Stimulated activated CD8-positive, alpha-beta memory T cell treated with anti-CD3 and anti-CD28 coated beads, Interleukin-4, amount 100 ng/mL, for 4 hours (primary cell): ENCODE data around the gene APOM.
A peak's percentile ranks its signal among the peaks of the same experiment; 100 is the strongest.

Experiments
- DNase-seq, 2 donors: peaks; one replicate each; pipeline ENCODE4 v3.0.0-alpha.2; 2020; ENCODE audit warnings: low read depth in 2 of 2, low spot score in 1 of 2

Gene APOM

DNA sequence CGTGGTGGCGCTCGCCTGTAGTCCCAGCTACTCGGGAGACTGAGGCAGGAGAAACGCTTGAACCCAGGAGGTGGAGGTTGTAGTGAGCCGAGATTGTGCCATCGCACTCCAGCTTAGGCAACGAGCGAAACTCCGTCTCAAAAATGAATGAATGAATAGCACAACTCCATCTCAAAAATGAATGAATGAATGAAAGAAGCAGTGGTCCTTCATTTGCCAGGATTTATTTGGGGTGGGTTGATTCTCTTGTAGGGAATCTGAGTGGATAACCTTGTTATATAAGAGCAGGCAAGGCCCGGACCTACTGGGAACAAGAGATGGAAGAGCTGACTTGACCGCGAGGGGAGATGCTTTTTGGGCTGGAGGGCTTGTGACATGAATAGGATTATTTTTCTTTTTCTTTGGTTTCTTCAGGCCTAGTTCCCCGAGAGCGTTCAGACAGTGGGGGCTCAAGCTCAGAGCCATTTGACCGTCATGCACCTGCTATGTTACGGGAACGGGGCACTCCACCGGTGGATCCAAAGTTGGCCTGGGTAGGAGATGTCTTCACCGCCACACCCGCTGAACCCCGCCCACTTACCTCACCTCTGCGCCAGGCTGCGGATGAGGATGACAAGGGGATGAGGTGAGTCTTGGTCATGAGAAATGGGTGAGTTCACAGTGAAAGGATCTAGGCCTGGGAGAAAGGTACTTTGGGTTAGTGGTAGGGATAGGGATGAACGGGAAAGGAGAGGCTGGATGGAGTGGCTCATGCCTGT is 25.3 kb upstream of the APOM start:
- no peak for DNase-seq

DNA sequence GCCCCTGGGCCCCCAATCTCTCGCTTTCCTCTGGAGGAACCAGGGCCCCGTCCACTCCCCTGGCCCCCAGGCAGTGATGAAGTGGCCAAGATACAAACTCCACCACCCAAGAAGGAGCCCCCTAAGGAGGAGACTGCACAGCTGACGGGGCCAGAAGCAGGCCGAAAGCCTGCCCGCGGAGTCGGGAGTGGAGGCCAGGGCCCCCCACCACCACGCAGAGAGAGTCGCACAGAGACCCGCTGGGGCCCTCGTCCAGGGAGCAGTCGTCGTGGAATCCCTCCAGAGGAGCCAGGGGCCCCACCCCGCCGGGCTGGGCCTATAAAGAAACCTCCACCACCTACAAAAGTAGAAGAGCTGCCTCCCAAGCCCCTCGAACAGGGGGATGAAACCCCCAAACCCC is 24.5 kb upstream of the APOM start:
- no peak for DNase-seq

- no peak for DNase-seq
Measured at GRCh38 chr6:31631681-31632278, 23.9 kb upstream of the APOM start.

DNA sequence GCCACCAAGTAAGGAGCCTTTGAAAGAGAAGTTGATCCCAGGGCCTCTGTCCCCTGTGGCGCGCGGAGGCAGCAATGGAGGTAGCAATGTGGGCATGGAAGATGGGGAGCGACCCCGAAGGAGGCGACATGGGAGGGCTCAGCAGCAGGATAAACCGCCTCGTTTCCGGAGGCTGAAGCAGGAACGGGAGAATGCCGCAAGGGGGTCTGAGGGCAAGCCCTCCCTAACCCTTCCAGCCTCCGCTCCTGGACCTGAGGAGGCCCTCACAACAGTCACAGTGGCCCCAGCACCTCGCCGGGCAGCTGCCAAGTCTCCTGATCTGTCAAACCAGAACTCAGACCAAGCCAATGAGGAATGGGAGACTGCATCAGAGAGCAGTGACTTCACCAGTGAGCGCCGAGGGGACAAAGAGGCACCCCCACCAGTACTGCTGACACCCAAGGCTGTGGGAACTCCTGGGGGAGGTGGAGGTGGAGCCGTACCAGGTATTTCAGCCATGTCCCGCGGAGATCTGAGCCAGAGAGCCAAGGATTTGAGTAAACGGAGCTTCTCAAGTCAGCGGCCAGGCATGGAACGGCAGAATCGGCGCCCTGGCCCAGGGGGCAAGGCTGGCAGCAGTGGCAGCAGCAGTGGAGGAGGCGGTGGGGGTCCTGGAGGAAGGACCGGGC is 23.3 kb upstream of the APOM start:
- DNase-seq: no peak

DNA sequence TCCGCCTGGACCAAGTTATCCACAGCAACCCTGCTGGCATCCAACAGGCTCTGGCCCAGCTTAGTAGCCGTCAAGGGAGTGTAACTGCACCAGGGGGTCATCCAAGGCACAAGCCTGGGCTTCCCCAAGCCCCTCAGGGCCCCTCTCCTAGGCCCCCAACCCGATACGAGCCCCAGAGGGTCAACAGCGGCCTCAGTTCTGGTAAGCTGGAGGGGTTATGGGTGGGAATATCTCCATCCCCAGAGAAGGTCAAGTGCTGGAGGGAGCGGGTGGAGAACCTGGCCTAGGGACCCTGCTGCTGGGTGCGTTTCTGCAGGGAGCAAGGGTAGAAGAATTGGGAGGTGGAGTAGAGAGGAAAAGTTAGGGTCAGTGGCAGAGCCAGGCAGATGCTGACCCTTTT is 22.2 kb upstream of the APOM start:
- DNase-seq: no peak

DNA sequence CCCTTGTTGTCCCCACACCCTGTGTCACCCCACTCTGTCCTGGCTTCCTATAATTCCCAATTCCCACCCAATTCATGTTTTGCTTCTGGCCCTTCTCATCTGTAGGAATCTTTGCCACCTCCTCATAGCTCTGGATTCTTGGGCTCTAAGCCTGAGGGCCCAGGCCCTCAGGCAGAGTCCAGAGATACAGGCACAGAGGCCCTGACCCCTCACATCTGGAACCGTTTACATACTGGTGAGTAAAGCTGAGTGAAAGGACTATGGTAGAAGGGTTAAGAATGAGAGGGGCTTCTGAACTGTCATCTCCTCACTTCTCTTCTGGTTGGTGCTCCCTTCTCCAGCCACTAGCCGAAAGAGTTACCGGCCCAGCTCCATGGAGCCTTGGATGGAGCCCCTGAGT is 21.6 kb upstream of the APOM start:
- DNase-seq: no peak

DNA sequence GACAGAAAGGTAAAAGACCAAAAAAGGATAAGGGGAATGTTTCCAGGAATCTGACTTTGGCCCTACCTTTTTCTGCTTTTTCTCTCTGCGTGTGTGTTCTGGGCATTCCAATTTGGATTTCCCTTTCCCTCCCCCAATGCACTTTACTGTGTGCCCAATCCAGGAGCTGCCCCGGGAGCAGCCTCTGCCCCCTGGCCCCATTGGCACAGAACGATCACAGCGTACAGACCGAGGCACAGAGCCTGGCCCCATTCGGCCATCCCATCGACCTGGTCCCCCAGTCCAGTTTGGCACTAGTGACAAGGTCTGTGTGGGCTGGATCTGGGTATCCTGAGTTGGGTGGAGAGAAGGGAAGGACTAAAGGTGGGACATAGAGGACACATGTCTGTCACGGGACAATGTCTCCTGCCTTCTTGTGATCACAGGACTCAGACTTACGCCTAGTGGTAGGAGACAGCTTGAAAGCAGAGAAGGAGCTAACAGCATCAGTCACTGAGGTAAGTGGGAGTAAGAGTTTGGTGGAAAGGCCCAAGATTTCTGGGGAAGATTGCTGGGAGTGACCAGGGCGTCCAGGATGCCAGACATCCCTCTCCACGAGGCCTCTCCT is 20.6 kb upstream of the APOM start:
- DNase-seq: no peak

DNA sequence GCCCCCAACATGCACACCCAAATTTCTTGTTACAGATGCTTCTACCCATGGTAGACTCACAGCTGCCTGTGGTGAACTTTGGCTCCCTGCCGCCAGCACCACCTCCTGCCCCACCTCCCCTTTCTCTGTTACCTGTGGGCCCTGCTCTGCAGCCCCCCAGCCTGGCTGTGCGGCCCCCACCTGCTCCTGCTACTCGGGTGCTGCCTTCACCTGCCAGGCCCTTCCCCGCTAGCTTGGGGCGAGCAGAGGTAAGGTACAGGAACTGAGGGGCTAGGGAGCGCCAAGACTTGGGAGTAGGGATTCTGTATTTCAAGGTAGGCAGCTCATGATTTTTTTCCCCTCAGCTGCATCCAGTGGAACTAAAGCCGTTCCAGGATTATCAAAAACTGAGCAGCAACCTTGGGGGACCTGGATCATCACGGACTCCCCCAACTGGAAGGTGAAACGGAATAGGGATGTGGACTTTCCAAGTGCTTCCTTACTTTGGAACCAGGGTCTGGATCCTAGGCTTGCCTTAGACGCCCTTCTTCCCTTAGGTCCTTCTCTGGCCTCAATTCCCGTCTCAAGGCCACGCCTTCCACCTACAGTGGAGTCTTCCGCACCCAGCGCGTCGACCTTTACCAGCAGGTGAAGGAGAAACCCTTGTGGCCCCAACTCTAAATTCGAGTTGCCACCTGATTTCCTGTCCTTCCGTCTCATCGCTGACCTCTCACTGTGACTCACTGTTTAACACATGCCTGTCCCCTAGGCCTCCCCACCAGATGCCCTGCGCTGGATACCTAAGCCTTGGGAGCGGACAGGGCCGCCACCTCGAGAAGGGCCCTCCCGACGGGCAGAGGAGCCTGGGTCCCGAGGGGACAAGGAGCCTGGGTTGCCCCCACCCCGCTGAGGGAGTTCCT is 18.7 kb upstream of the APOM start:
- no peak for DNase-seq

DNA sequence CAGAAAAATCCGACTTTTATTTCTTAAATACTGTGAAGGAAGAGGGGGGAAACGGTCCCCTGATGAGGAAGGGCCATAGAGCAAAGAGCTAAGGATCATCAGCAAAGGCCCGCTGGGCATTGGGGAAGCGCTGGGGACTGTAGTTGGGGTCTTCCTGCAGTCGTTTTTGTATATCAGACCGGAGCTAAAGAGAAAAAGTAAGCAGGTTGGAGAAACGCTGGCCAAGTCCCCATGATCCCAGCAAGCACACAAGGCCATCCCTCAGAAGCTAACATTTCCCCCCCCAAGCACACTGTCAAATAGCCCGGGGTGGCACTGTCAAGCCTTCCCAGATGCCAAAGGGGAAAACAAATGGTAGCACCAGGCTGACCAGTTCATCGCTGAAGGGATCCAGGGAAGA is 16.7 kb upstream of the APOM start:
- no peak for DNase-seq

GRCh38 chr6:31639449-31639861 is 16.2 kb upstream of the APOM start:
- no peak for DNase-seq

DNA sequence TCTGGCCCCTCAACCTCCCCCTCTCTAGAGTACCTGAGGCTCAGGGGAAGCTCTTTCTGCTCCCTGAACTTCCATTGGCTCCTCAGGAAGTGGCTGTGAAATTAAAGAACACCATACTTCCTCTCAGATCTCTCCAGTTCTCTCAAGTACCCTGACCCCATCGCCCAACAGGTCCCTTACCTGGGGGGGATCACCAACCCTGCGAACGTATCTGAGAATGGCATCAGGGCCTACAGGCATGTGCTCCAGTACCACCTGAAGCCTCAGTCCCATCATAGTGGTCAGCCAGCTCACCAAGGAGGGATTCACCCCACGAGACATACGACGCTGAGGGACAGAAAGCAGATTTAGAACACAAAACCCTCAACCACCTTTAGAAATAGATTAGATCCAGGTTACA is 15.1 kb upstream of the APOM start:
- DNase-seq: no peak

GRCh38 chr6:31641370-31641769 is 14.3 kb upstream of the APOM start:
- no peak for DNase-seq

DNA sequence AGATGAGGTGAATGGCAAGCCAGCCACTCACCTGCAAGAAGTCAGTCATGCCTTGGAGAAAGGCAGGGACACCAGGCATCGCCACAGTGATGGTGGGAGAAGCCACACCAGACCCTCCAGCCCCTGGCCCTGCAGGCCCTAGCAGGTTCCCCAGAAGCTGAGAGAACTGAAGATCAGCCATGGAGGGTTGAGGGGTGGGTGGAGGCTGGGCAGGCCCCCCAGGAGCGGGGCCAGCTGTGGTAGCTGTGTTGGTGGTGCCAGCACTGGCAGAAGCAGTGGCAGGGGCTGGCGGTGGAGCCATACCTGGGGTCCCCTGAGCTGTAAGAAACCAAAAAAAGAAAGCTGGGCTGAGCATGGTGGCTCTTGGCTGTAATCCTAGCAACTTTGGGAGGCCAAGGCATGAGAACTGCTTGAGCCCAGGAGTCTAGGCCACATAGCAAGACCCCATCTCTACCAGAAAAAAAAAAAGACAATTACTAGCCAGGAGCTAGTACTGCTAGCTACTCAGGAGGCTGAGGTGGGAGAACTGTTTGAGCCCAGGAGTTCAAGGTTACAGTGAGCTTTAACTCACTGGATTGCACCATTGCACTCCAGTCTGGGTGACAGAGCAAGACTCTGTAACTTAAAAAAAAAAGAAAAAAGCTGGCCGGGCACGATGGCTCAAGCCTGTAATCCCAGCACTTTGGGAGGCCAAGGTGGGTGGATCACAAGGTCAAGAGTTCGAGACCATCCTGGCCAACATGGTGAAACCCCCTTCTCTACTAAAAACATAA is 12.7 kb upstream of the APOM start:
- no peak for DNase-seq

- DNase-seq: no peak
Measured at GRCh38 chr6:31643818-31644454, 11.8 kb upstream of the APOM start.

- DNase-seq: no peak
Measured at GRCh38 chr6:31645325-31645724, 10.4 kb upstream of the APOM start.

- DNase-seq: no peak
Measured at GRCh38 chr6:31651602-31652191, 4.0 kb upstream of the APOM start.

- peak in 1 of 2 donors; percentile 84 for DNase-seq
Measured at GRCh38 chr6:31652925-31653724, 2.6 kb upstream of the APOM start.

DNA sequence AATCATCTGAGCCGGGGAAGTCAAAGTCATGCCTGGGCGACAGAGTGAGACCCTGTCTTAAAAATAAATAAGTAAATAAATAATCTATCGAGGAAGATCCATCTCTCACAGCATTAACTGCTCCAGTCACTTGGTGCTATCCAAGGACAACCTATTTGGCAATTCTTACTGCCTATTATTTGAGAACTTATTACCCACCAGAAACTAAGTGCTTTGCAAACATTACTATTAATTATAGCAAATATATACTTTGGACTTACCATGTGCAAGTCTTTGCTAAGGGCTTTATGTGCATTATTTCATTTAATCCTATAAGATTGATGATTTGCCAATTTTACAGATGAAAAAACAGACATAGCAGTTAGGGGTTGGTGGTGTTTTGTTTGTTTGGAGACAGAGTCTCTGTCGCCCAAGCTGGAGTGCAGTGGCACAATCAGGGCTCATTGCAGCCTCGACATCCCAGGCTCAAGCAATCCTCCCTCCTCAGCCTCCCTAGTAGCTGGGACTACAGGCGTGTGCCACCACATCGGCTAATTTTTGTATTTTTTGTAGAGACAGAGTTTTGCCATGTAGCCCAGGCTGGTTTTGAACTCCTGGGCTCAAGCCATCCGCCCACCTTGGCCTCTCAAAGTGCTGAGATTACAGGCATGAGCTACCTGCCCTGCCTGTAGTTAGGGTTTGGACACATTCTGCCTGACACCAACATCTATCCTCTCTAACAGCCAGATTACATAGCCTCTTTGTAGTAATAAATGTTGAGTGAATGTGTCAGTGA is 933 bp upstream of the APOM start:
- DNase-seq: no peak
